ENCODE results near the gene CFAP251. TPM values are rescaled to one million over a fixed set of nuclear protein-coding genes. Genes with fewer than 3 reads are reported as not detected.
A peak's percentile ranks its signal among the peaks of the same experiment; 100 is the strongest.

CFAP251 gene
- total RNA-seq, 1 donor from 2014 or later, result 9.3 TPM

DNA sequence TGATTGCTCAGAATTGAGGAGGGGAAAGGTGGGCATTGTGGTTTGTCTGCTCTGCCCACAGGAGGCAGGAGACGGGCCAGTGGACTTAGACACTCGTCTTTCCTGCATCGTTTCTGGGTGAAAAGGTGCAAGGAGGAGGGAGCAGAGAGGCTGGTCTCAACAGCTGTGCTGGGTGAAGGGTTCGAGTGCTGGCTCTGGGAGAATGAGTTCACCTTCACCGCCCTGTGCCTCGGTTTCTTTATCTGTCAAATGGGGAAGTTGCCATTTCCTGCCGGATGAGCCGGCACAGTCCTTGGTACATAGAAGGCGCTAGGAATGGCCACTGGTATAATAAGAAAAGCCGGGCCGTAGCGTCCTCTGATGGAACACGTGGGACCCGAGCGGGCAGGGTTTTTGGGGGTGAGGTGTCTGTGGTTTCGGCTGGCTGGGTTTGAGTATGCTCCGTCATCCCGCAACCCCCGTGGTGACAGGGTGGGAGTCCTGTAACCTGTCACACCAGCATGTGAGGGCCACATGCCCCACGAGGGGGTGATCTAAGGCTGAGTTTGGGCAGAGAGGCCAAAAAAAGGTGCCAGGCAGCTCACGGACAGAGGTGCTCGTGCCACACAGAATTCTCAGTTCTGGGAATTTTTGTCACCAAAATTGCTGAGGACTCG is 110.6 kb downstream of the CFAP251 start:
- Mint-ChIP-seq H3K9me3 (ENCODE audit: low read depth) (no peaks in the 10 kb centered on the region), H3K36me3 (ENCODE audit: insufficient read depth) (no peaks in the 10 kb centered on the region), H3K4me3 (ENCODE audit: low read depth) (no peak overlapping the region), H3K4me1 (ENCODE audit: low read depth) (peaks cover 19% of the 10 kb centered on the region), H3K27me3 (no peaks in the 10 kb centered on the region), H3K27ac (peak overlapping the region; percentile 49)
- no peak for DNase-seq (ENCODE audit: low spot score, unreplicated experiment)
- TF ChIP-seq CTCF (IDR thresholded peaks at IDR 0.05; ENCODE audit: unreplicated experiment), result no peak

DNA sequence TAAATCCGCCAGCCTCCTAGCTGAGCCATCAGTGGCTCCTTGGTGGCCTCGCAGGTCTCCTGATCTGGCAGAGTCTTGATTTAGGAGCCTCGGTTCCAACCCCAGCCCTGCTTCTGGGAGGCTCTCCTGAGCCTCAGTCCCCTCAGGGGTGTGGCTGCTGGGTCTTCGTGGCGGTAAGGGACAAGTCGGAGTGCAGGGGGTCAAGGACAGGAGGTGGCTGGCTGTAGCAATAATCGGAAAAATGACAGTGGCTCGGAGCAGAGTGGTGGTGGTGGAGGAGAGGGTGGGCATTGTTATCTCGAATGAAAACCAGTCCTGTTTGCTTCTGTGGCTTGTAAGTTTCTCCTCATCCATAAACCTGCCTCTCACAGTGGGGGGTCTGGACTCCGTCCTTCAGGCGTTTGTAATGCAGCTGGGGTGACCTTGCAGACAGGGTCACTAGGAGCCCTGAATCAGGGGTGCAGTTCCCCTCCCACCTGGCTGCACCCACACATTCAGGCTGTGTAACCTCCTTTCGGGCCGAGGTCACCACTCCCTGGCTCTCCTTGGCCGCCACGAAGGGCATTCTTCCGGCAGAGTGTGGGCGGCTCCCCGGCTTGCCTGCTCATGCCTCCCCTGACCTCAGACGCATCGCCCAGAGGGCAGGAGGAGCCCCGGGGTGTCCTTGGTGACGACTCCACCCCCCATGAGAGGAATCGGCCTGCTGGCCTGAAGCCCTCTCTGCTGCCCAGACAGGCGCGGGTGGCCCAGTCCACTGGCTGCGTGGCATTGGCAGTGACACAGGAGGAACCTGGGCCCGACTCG is 111.4 kb downstream of the CFAP251 start:
- DNase-seq (ENCODE audit: low spot score, unreplicated experiment), result no peak
- Mint-ChIP-seq H3K4me3 (ENCODE audit: low read depth) (no peak overlapping the region), H3K27me3 (no peaks in the 10 kb centered on the region), H3K4me1 (ENCODE audit: low read depth) (peaks cover 17% of the 10 kb centered on the region), H3K27ac (peak overlapping the region; percentile 59), H3K36me3 (ENCODE audit: insufficient read depth) (no peaks in the 10 kb centered on the region), H3K9me3 (ENCODE audit: low read depth) (no peaks in the 10 kb centered on the region)
- TF ChIP-seq CTCF (IDR thresholded peaks at IDR 0.05; ENCODE audit: unreplicated experiment), result no peak

DNA sequence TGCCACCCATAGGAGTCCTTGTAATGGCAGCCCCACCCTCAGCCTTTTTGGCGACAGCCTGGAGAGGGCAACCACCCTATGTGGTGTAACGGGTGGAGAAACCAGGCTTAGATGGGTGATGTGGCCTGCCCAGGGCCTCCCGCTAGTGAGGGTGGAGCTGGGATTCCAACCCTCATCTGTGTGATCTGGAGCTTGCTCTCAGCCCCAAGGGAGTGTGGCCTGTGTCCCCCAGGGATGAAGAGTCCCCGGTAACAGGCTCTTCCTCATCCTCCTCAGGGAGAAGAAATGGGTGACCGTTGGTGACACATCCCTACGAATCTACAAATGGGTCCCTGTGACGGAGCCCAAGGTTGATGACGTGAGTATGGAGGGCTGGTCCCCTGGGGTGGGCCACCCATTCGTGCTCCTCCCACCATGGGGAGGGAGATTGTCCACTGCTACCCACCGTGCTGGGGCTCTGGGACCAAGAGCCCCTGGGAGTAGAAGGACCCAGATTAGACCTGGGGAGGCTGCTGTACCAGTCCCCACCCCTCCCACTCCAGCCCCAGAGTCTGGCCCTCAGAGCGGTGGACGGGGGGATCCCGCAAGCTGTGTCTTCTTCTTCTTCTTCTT is 112.1 kb downstream of the CFAP251 start:
- Mint-ChIP-seq H3K4me3 (ENCODE audit: low read depth) (no peak overlapping the region), H3K4me1 (ENCODE audit: low read depth) (peaks cover 17% of the 10 kb centered on the region), H3K27ac (peak overlapping the region; percentile 78), H3K27me3 (no peaks in the 10 kb centered on the region), H3K9me3 (ENCODE audit: low read depth) (no peaks in the 10 kb centered on the region), H3K36me3 (ENCODE audit: insufficient read depth) (peaks cover 5% of the 10 kb centered on the region)
- no peak for TF ChIP-seq CTCF (IDR thresholded peaks at IDR 0.05; ENCODE audit: unreplicated experiment)
- DNase-seq (ENCODE audit: low spot score, unreplicated experiment), result no peak

- peak; percentile 47 for DNase-seq (ENCODE audit: low spot score, unreplicated experiment)
- Mint-ChIP-seq H3K27ac (peak overlapping the region; percentile 78), H3K36me3 (ENCODE audit: insufficient read depth) (peaks cover 7% of the 10 kb centered on the region), H3K4me3 (ENCODE audit: low read depth) (no peak overlapping the region), H3K27me3 (no peaks in the 10 kb centered on the region), H3K4me1 (ENCODE audit: low read depth) (peaks cover 15% of the 10 kb centered on the region), H3K9me3 (ENCODE audit: low read depth) (no peaks in the 10 kb centered on the region)
- peak; percentile 69 for TF ChIP-seq CTCF (IDR thresholded peaks at IDR 0.05; ENCODE audit: unreplicated experiment)
Measured at GRCh38 chr12:122031342-122032216, 113.2 kb downstream of the CFAP251 start.

- Mint-ChIP-seq H3K27me3 (no peaks in the 10 kb centered on the region), H3K4me1 (ENCODE audit: low read depth) (peaks cover 10% of the 10 kb centered on the region), H3K36me3 (ENCODE audit: insufficient read depth) (peaks cover 9% of the 10 kb centered on the region), H3K9me3 (ENCODE audit: low read depth) (no peaks in the 10 kb centered on the region), H3K4me3 (ENCODE audit: low read depth) (no peak overlapping the region), H3K27ac (no peak overlapping the region)
- no peak for DNase-seq (ENCODE audit: low spot score, unreplicated experiment)
- TF ChIP-seq CTCF (IDR thresholded peaks at IDR 0.05; ENCODE audit: unreplicated experiment), result no peak
Measured at GRCh38 chr12:122032580-122032979, 114.2 kb downstream of the CFAP251 start.
